ENCODE data around the gene ANKH. TPM values are rescaled to one million over a fixed set of nuclear protein-coding genes. Genes with fewer than 3 reads are reported as not detected.
A peak's percentile ranks its signal among the peaks of the same experiment; 100 is the strongest.

The ANKH gene
- total and polyA plus RNA-seq, 2 of the 13 experiments (the other 11 are each of a cell fraction or from before 2014, with no cell fraction given): 25.0 to 36.0 TPM

GRCh38 chr5:14744296-14745187 is 127.0 kb downstream of the ANKH start (continued):
- peak; percentile 39; the same call in 1 of the 2 replicates for TF ChIP-seq UBTF (CRISPR knock-in tag; IDR thresholded peaks at IDR 0.05)
- no peak for TF ChIP-seq CREB1 (IDR thresholded peaks at IDR 0.05)
- TF ChIP-seq CREB1 (CRISPR knock-in tag; IDR thresholded peaks at IDR 0.05): no peak
- peak; percentile 29; the same call in 1 of the 2 replicates for TF ChIP-seq ARID4A (CRISPR knock-in tag; IDR thresholded peaks at IDR 0.05; ENCODE audit: borderline replicate concordance)
- TF ChIP-seq ZNF17 (CRISPR knock-in tag; IDR thresholded peaks at IDR 0.05): no peak
- no peak for TF ChIP-seq ELF4 (CRISPR knock-in tag; IDR thresholded peaks at IDR 0.05; ENCODE audit: borderline replicate concordance)
- TF ChIP-seq SPEN (CRISPR knock-in tag; IDR thresholded peaks at IDR 0.05; ENCODE audit: low read depth): peak; percentile 73
- TF ChIP-seq ZSCAN31 (CRISPR knock-in tag; IDR thresholded peaks at IDR 0.05; ENCODE audit: low read depth): no peak
- TF ChIP-seq MED1 (CRISPR knock-in tag; IDR thresholded peaks at IDR 0.05): peak; percentile 50; the same call in 1 of the 2 replicates
- 0 out of 2 replicates have a peak, but pooled peaks have one; percentile 45 for TF ChIP-seq REPIN1 (CRISPR knock-in tag; IDR thresholded peaks at IDR 0.05; ENCODE audit: borderline replicate concordance, low read depth)
- no peak for TF ChIP-seq MBD4 (IDR thresholded peaks at IDR 0.05; ENCODE audit: borderline replicate concordance, low read length)
- no peak for TF ChIP-seq KMT2B (CRISPR knock-in tag; IDR thresholded peaks at IDR 0.05)
- TF ChIP-seq PCBP1 (IDR thresholded peaks at IDR 0.05; ENCODE audit: borderline replicate concordance, low read depth, low read length): no peak
- peak; percentile 93 for TF ChIP-seq ZNF687 (CRISPR knock-in tag; IDR thresholded peaks at IDR 0.05)
- peak; percentile 74 for TF ChIP-seq RARA (CRISPR knock-in tag; IDR thresholded peaks at IDR 0.05)
- TF ChIP-seq NR1H2 (CRISPR knock-in tag; IDR thresholded peaks at IDR 0.05; ENCODE audit: borderline replicate concordance, low read depth): no peak
- TF ChIP-seq ZFX (CRISPR knock-in tag; IDR thresholded peaks at IDR 0.05; ENCODE audit: low read depth): peak; percentile 86
